GM19452 (cell line): ENCODE results near the gene TCFL5.

Source experiments
- ATAC-seq: cut with Tn5 transposase; IDR thresholded peaks from one replicate; pipeline ENCODE4 v1.9.1; 2021; ENCODE audit not compliant: unreplicated experiment

TCFL5 gene

GRCh38 chr20:62801284-62802010, 60.2 kb downstream of the TCFL5 start:
- ATAC-seq, result no peak

DNA sequence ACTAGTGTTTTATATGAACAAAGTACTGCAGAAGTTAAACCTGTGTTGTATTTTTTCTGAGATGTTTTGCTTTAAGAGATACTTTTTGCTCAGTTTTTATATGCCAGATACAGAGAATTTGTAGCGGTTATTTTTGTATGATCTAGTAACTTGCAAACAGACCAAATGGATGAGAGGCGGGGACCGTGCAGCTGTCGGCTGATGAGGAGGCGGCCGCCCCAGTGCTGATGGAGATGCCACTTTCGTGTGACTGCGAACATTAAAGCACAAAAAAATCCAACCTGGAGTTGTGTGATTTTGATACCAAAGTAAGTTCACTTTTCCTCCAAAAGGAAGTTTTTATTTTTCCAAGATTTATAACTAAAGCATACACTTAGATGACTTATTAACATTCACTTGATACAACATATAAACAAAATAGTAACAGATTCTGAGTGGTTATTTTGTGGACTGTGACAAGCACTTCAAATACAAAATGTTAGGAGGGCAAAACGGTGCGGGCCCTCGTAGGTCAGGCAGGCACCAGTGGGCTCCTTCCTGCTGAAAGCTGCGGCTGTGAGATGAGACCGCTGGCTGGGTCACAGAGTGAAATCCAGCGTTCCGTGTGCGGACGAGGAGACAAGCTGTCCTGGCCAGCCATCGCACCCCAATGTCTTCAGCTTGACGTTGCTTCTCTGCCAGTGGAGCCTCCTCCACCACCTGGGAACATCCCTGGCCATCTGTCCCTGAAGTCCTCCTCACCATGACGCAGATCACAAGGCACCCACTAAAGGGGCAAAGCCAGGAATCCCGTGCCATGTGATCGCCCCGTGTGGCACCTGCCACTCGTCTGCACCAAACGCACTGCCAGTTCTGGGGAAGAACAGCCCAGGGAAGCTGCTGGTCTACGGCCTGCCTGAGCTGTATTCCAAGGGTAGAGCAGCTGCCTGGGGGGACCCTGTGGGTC, 61.0 kb downstream of the TCFL5 start:
- no peak for ATAC-seq

DNA sequence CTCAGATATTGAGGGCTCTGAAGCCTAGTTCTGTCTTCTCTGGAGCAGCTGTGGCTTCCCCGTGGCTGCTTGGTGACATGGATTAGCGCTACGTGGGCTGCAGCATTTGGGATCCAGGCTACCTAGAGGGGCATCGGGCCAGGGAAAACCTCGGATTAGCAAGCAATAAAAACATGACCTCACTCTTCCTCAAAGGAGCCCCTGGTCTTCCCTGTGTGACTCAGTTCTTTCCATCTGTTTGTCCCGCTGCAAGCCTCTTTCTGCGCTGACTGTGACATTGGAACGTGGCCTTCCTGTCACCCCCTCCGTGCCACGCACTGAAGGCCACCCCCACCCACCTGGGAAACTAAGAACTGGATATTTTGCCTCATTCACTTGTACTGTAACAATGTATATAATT, 61.7 kb downstream of the TCFL5 start:
- ATAC-seq, result no peak

- ATAC-seq, result no peak
Measured at GRCh38 chr20:62799459-62799858, 62.2 kb downstream of the TCFL5 start.

- no peak for ATAC-seq
Measured at GRCh38 chr20:62799036-62799435, 62.6 kb downstream of the TCFL5 start.

DNA sequence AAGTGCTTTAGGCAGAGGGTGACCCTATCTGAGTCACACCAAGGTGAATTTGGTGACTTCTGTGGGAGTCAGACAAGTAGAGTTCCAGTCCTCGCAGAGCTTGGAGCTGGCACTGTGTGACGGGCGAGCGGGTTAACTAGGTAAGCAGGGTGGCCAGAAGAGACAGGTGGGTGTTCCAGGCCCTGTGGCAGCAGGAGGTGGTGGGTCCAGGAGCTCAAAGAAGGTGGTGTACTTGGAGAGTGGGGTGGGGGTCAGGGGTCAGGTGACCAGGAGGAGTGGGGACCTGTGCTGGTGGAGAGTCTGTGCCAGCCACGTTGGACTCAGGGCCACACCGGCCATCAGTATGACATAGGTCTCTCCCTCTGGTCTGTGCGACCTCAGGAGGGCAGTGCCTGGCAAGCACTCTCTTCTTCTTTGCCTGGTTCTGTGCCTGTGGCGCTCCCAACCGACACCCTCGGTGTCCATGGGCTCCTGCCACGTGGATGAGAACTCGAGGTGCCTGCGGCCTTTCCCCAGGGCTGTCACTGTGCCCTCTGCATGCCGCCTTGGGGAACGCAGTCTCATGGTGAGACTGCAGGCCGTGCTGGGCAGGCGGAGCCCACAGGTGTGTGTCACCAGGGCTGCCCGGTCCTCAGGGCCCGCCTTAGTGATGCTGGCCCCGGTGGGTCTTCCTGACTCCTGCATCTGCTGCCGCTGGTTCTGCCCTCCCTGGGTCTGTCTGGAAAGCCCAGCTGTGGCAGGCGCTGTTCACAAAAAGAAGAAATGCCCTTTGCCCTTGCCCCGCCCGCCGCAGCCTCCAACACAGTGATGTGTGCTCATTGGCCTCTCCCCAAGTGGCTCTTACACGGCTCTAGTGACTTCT, 63.7 kb downstream of the TCFL5 start:
- no peak for ATAC-seq

GRCh38 chr20:62796699-62797491, 64.7 kb downstream of the TCFL5 start:
- no peak for ATAC-seq

DNA sequence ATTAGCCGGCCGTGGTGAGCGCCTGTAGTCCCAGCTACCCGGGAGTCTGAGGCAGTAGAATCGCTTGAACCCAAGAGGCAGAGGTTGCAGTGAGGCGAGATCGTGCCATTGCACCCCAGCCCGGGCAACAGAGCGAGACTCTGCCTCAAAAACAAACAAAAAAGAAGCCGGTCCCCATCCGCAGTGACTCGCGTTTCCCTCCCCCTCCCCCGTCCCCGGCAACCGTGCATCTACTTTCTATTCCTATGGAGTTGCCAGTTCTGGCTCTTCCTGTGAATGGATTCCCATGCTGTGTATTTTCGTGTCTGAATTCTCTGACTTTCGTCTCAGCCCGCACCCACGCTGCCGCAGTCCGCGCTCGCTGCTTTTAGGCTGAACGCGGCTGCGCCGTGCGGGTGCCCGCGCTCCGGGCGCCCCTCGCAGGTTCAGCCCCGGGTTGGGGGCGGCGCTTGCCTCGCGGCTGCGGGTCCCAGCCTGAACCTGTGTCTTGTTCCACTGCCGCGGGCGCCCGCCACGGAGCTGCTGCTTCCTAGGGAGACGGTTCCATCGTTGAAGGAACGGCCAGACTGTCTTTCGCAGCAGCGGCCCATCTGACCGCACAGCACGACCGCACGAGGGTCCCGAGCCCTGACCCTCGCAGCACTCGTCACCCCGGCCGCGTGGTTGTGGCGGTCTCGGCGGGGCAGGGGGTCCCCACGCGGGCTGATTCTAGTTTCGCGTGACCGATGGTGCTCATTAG, 66.4 kb downstream of the TCFL5 start:
- no peak for ATAC-seq

DNA sequence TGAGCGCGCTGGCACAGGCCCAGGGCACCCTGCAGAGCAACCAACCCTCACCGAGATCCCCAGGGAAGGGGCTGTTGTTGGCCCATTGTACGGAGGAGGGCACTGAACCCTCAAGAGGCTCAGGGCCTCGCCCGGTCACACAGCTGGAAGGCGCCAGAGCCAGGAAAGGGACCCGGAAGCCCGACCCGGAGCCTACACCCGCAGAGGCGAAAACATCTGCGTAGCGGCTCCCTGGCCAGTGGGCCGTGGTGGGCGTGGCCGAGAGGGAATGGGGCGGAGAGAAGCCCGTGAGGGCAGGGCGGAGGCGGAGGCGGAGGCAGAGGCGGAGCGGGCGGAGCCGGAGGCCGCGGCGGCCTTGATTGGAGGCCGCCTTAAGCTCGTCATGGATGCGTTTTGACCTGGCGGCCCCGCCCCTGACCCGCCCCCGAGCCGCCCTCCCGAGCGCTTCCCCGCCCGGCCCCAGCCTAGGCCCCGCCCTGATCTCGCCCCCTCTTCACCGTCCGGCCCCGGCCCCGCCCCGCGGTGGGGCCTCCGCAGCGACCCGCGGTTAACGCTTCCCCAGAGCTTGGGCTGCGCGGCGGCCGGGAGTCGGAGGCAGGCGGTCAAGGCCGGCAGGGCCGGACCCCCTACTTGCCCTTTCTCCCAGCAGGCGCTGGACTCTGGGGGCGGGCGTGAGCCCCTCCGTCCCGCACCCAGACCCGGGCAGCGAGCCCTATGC, 67.5 kb downstream of the TCFL5 start:
- ATAC-seq, result peak; percentile 62

GRCh38 chr20:62793757-62794006, 67.9 kb downstream of the TCFL5 start:
- ATAC-seq, result no peak

GRCh38 chr20:62792940-62793756, 68.5 kb downstream of the TCFL5 start:
- no peak for ATAC-seq

DNA sequence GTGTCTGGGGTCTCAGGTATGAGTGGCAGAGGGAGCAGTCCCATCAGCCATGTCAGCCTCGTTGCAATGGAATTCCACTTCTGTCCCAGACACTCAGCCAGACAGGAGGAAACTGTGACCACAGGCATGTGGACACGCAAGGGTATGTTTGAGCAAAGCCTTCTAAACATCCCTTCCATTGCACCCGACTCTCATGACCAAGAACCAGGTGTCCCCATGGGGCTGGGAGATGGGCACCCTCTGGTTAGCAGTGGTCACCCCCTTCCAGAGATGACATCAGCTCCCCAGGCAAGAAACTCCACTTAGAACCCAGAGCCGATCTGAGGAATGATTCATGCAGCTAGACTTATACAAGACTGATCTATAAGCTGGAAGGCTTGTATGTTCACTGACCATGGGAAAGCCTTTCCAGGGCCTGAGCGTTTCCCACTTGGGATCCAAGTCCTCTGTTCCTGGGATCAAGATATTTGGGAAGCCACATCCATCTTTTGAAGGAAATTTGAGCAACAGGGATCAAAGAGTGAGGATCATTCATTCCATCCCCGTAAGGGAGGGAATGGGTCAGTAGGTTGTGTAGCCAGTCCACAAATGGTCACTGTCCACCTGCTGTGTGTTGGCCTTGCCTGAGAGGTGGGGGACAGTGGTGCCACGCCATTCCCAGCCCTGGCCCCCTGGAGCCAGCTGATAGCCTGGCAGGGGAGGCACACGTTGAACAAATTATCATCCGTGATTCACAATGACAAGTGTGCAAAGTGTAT, 69.3 kb downstream of the TCFL5 start:
- ATAC-seq, result no peak

- no peak for ATAC-seq
Measured at GRCh38 chr20:62791301-62792181, 70.1 kb downstream of the TCFL5 start.
